H9 (cell line): Measurements from ENCODE around the gene CHURC1. TPM values are rescaled to one million over a fixed set of nuclear protein-coding genes. Genes with fewer than 3 reads are reported as not detected.

Experiments
- DNase-seq: peaks from one replicate; pipeline ENCODE4 v3.0.0-alpha.2; 2017
- H2AFZ ChIP-seq: one replicate; pipeline ENCODE4 v1.6.1; 2013; ENCODE audit warnings: mild to moderate bottlenecking, low read length, control low read depth, moderate library complexity
- H2AK5ac ChIP-seq: 2 replicates; pipeline ENCODE4 v1.6.1; 2013; ENCODE audit warnings: low read length, control low read depth, mixed read lengths; ENCODE audit not compliant: insufficient read length
- H2BK120ac ChIP-seq: one replicate; pipeline ENCODE4 v1.6.1; 2013; ENCODE audit warnings: low read depth, mild to moderate bottlenecking, low read length, control low read depth, inconsistent platforms; ENCODE audit not compliant: poor library complexity, severe bottlenecking
- H2BK12ac ChIP-seq: 2 replicates; pipeline ENCODE4 v1.6.1; 2013; ENCODE audit warnings: low read length, control low read depth, mixed read lengths, low read depth; ENCODE audit not compliant: insufficient read length
- H2BK15ac ChIP-seq: 2 replicates; pipeline ENCODE4 v1.6.1; 2013; ENCODE audit warnings: low read depth, low read length, control low read depth
- H2BK20ac ChIP-seq: one replicate; pipeline ENCODE4 v1.6.1; 2013; ENCODE audit warnings: low read depth, mild to moderate bottlenecking, low read length, control low read depth, inconsistent platforms; ENCODE audit not compliant: poor library complexity, severe bottlenecking
- H2BK5ac ChIP-seq: 2 replicates; pipeline ENCODE4 v1.6.1; 2013; ENCODE audit warnings: low read length, control low read depth, mixed read lengths; ENCODE audit not compliant: insufficient read length
- H3K14ac ChIP-seq: 2 replicates; pipeline ENCODE4 v1.6.1; 2013; ENCODE audit warnings: low read length, control low read depth; ENCODE audit not compliant: insufficient read depth
- H3K18ac ChIP-seq: 2 replicates; pipeline ENCODE4 v1.6.1; 2013; ENCODE audit warnings: low read depth, mild to moderate bottlenecking, mixed read lengths, low read length, control low read depth; ENCODE audit not compliant: insufficient read length
- H3K23ac ChIP-seq: 2 replicates; pipeline ENCODE4 v1.6.1; 2013; ENCODE audit warnings: low read length, control low read depth, mixed read lengths, low read depth; ENCODE audit not compliant: insufficient read length
- H3K23me2 ChIP-seq: 2 replicates; pipeline ENCODE4 v1.6.1; 2013; ENCODE audit warnings: low read depth, mild to moderate bottlenecking, mixed read lengths, low read length, control low read depth; ENCODE audit not compliant: insufficient read length, poor library complexity, severe bottlenecking
- H3K27ac ChIP-seq: 2 replicates; pipeline ENCODE4 v1.5.1; 2013; ENCODE audit warnings: low read length, control low read depth, mixed read lengths, low read depth; ENCODE audit not compliant: insufficient read length
- H3K27me3 ChIP-seq: 2 replicates; pipeline ENCODE4 v1.6.1; 2013; ENCODE audit warnings: low read length, control low read depth, inconsistent platforms; ENCODE audit not compliant: insufficient read depth
- H3K4ac ChIP-seq: 2 replicates; pipeline ENCODE4 v1.6.1; 2013; ENCODE audit warnings: low read depth, mild to moderate bottlenecking, control low read depth, inconsistent platforms, low read length, moderate library complexity
- H3K4me1 ChIP-seq: 2 replicates; pipeline ENCODE4 v1.6.1; 2013; ENCODE audit warnings: low read length, control low read depth, inconsistent platforms; ENCODE audit not compliant: insufficient read depth
- H3K4me2 ChIP-seq: 2 replicates; pipeline ENCODE4 v1.6.1; 2013; ENCODE audit warnings: low read length, control low read depth, mixed read lengths; ENCODE audit not compliant: insufficient read length, insufficient read depth
- H3K56ac ChIP-seq: 2 replicates; pipeline ENCODE4 v1.6.1; 2013; ENCODE audit warnings: low read depth, mild to moderate bottlenecking, mixed read lengths, low read length, control low read depth; ENCODE audit not compliant: insufficient read length
- H3K79me1 ChIP-seq: 2 replicates; pipeline ENCODE4 v1.6.1; 2013; ENCODE audit warnings: low read depth, mild to moderate bottlenecking, moderate library complexity, low read length, control low read depth, inconsistent platforms; ENCODE audit not compliant: insufficient read depth, poor library complexity, severe bottlenecking
- H3K79me2 ChIP-seq: 2 replicates; pipeline ENCODE4 v1.6.1; 2013; ENCODE audit warnings: low read length, control low read depth, inconsistent platforms; ENCODE audit not compliant: insufficient read depth
- H3K9ac ChIP-seq: 2 replicates; pipeline ENCODE4 v1.6.1; 2013; ENCODE audit warnings: low read length, control low read depth, mixed read lengths; ENCODE audit not compliant: insufficient read length; ENCODE audit errors: extremely low read depth
- H3K9me3 ChIP-seq: one replicate; pipeline ENCODE4 v1.6.1; 2013; ENCODE audit warnings: low read depth, low read length, inconsistent platforms; ENCODE audit not compliant: control insufficient read depth
- H3T11ph ChIP-seq: one replicate; pipeline ENCODE4 v1.6.1; 2013; ENCODE audit warnings: mild to moderate bottlenecking, low read length, control low read depth, inconsistent platforms
- H4K20me1 ChIP-seq: one replicate; pipeline ENCODE4 v1.6.1; 2013; ENCODE audit not compliant: control insufficient read depth, insufficient read length, insufficient read depth
- H4K5ac ChIP-seq: 2 replicates; pipeline ENCODE4 v1.6.1; 2013; ENCODE audit warnings: low read depth, mild to moderate bottlenecking, mixed read lengths, low read length, control low read depth; ENCODE audit not compliant: insufficient read length
- H4K8ac ChIP-seq: replicated peaks from 2 replicates; pipeline ENCODE4 v1.6.1; 2013; ENCODE audit warnings: low read length, control low read depth, mixed read lengths, low read depth; ENCODE audit not compliant: insufficient read length
- H4K91ac ChIP-seq: 2 replicates; pipeline ENCODE4 v1.6.1; 2013; ENCODE audit warnings: low read depth, mild to moderate bottlenecking, moderate library complexity, mixed read lengths, low read length, control low read depth; ENCODE audit not compliant: insufficient read length
- H3K27ac Mint-ChIP-seq, 3 experiments: 2 replicates in 2 of 3; 3 replicates in 1 of 3; pipeline ENCODE4 v1.8.0; 2020 to 2021; ENCODE audit warnings: mixed read lengths in 3 of 3, mild to moderate bottlenecking in 1 of 3, moderate library complexity in 1 of 3
- H3K27me3 Mint-ChIP-seq: 2 replicates; pipeline ENCODE4 v1.8.0; 2021; ENCODE audit warnings: low read depth, mild to moderate bottlenecking, moderate library complexity, mixed read lengths
- H3K36me3 Mint-ChIP-seq, 3 experiments: 2 replicates in 2 of 3; 3 replicates in 1 of 3; pipeline ENCODE4 v1.8.0; 2020 to 2021; ENCODE audit warnings: low read depth in 3 of 3, mixed read lengths in 3 of 3; ENCODE audit not compliant: insufficient read depth in 1 of 3
- H3K4me1 Mint-ChIP-seq, 2 experiments: 2 replicates each; pipeline ENCODE4 v1.8.0; 2020; ENCODE audit warnings: mixed read lengths in 2 of 2
- H3K4me3 Mint-ChIP-seq, 2 experiments: 2 replicates in 1 of 2; 3 replicates in 1 of 2; pipeline ENCODE4 v1.8.0; 2020 to 2021; ENCODE audit warnings: mild to moderate bottlenecking in 2 of 2, mixed read lengths in 2 of 2, moderate library complexity in 1 of 2
- H3K9me3 Mint-ChIP-seq, 2 experiments: 2 replicates in 1 of 2; 3 replicates in 1 of 2; pipeline ENCODE4 v1.8.0; 2020; ENCODE audit warnings: mild to moderate bottlenecking in 2 of 2, mixed read lengths in 2 of 2, moderate library complexity in 1 of 2
- WGBS: extraction: QIAGEN DNeasy Blood & Tissue Kit; methylation state at CpG from one replicate; pipeline ENCODE4 v1.1.7; 2013; ENCODE audit warnings: missing lambda C conversion rate, low lambda C conversion rate, mixed read lengths; ENCODE audit not compliant: insufficient read length; ENCODE audit errors: extremely low coverage; 5-methylcytosine and 5-hydroxymethylcytosine counted together
- total RNA-seq: library from RNA; stranded (reverse); gene quantifications from 2 replicates; pipeline ENCODE4 v1.2.1, GENCODE V29; 2021
- TF ChIP-seq, protein P1 (sequence below): fragments of 200-600 bp; sonication (generic); conservative IDR thresholded peaks from 3 replicates; pipeline ENCODE4 v1.8.0; 2021; ENCODE audit warnings: antibody characterized with exemption, mild to moderate bottlenecking

Gene CHURC1
- total RNA-seq, 1 experiment from 2014 or later = 58.7 TPM

DNA sequence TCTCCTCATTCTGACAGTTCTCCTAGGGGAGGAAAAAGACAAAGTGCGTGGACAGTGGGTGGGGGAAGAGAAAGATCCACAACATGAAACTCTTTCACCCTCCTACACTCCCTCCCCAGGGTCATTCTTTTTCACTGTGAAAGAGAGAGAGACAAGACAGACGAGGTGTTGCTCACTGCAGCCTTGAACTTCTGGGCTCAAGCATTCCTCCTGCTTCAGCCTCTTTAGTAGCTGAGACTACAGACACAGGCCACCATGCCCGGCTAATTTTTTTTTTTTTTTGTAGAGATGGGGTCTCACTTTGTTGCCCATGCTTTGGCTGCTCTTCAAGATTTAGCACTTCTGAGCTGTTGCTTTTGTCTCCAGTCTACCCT is 25.5 kb downstream of the CHURC1 start:
- peaks cover 24% of the 10 kb centered on the region in 2 experiments for H3K4me1 Mint-ChIP-seq

More for the DNA sequence above, 25.5 kb downstream of the CHURC1 start:
- no peak for DNase-seq
- H2BK120ac ChIP-seq = no peak overlapping the region
- H3K9ac ChIP-seq = no peak overlapping the region
- peak overlapping the region in 1 of 3 experiments; percentile 1; a peak in 1 of 7 replicates for H3K27ac Mint-ChIP-seq
- H3K18ac ChIP-seq = no peak overlapping the region
- no peaks in the 10 kb centered on the region for H3K9me3 ChIP-seq
- no peak overlapping the region for H2BK5ac ChIP-seq
- WGBS = no CpG with 5 or more reads among the region's 3 CpGs
- no peak overlapping the region for H4K91ac ChIP-seq
- no peaks in the 10 kb centered on the region for H3K27me3 ChIP-seq
- H3K14ac ChIP-seq = no peak overlapping the region
- H2AFZ ChIP-seq = no peak overlapping the region
- H4K20me1 ChIP-seq = no peaks in the 10 kb centered on the region
- peaks cover 2% of the 10 kb centered on the region; the same call in 1 of the 2 replicates for H3K4me1 ChIP-seq
- H3K23ac ChIP-seq = no peak overlapping the region
- H4K5ac ChIP-seq = no peak overlapping the region
- no peak overlapping the region for H3K4me3 Mint-ChIP-seq
- no peak overlapping the region for H3K27ac ChIP-seq
- no peaks in the 10 kb centered on the region for H3K27me3 Mint-ChIP-seq
- H2BK20ac ChIP-seq = no peak overlapping the region
- H3K23me2 ChIP-seq = no peaks in the 10 kb centered on the region
- H3K36me3 Mint-ChIP-seq = peaks cover 0 to 8% (median 3%) of the 10 kb centered on the region in 3 experiments
- H4K8ac ChIP-seq = no peak overlapping the region
- no peaks in the 10 kb centered on the region for H3K79me2 ChIP-seq
- no peak overlapping the region for H2BK15ac ChIP-seq
- H3K4ac ChIP-seq = no peak overlapping the region
- TF ChIP-seq, protein P1, sequence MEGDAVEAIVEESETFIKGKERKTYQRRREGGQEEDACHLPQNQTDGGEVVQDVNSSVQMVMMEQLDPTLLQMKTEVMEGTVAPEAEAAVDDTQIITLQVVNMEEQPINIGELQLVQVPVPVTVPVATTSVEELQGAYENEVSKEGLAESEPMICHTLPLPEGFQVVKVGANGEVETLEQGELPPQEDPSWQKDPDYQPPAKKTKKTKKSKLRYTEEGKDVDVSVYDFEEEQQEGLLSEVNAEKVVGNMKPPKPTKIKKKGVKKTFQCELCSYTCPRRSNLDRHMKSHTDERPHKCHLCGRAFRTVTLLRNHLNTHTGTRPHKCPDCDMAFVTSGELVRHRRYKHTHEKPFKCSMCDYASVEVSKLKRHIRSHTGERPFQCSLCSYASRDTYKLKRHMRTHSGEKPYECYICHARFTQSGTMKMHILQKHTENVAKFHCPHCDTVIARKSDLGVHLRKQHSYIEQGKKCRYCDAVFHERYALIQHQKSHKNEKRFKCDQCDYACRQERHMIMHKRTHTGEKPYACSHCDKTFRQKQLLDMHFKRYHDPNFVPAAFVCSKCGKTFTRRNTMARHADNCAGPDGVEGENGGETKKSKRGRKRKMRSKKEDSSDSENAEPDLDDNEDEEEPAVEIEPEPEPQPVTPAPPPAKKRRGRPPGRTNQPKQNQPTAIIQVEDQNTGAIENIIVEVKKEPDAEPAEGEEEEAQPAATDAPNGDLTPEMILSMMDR = no peak
- no peak overlapping the region for H3T11ph ChIP-seq
- no peaks in the 10 kb centered on the region for H3K9me3 Mint-ChIP-seq
- no peak overlapping the region for H2AK5ac ChIP-seq
- no peak overlapping the region for H3K4me2 ChIP-seq
- H3K79me1 ChIP-seq = no peaks in the 10 kb centered on the region
- H2BK12ac ChIP-seq = no peak overlapping the region
- H3K56ac ChIP-seq = no peak overlapping the region
